Endothelial cell of umbilical vein (primary cell): ENCODE results near the gene RILPL1. TPM values are rescaled to one million over a fixed set of nuclear protein-coding genes. Genes with fewer than 3 reads are reported as not detected.
A peak's percentile ranks its signal among the peaks of the same experiment; 100 is the strongest.

Experiments used
- BruUV-seq: library from RNA; stranded (reverse); fragments of 400-500 nt; replicated peaks from 2 replicates; lab custom pipeline; 2021; lab: Mats Ljungman, UMichigan
- CTCF ChIA-PET: fragments of 300-600, 350-600 bp; sonication (Branson Sonifier 250); formaldehyde crosslinking; loops from one replicate; lab custom pipeline; 2021; ENCODE audit warnings: antibody characterized with exemption, inconsistent platforms; lab: Charles Lee
- POLR2A ChIA-PET: fragments of 300-600, 350-600 bp; sonication (Branson Sonifier 250); formaldehyde crosslinking; loops from one replicate; lab custom pipeline; 2021; ENCODE audit warnings: antibody characterized with exemption, inconsistent platforms; lab: Charles Lee
- DNase-seq: peaks from one replicate; pipeline ENCODE4 v3.0.0-alpha.2; 2011; ENCODE audit warnings: low read depth, low spot score
- FAIRE-seq: peaks from 2 replicates; lab custom pipeline; 2011; peaks lifted over from hg19 to GRCh38; lab: Jason Lieb, UNC
- H2AFZ ChIP-seq: 2 replicates; pipeline ENCODE4 v1.6.0; 2012; ENCODE audit warnings: low read depth, low read length, control low read depth, inconsistent platforms
- H3K27ac ChIP-seq: 2 replicates; pipeline ENCODE4 v1.5.1; 2011; ENCODE audit warnings: low read depth, mild to moderate bottlenecking, control low read depth, low read length, moderate library complexity; ENCODE audit not compliant: insufficient read depth
- H3K27me3 ChIP-seq, 2 experiments: 2 replicates each; pipeline versions ENCODE4 v1.6.0 to v1.6.1; 2011; ENCODE audit warnings: low read length in 2 of 2, mixed read lengths in 1 of 2; ENCODE audit not compliant: control insufficient read depth in 2 of 2, insufficient read depth in 2 of 2
- H3K36me3 ChIP-seq, 2 experiments: 2 replicates in 1 of 2; 3 replicates in 1 of 2; pipeline ENCODE4 v1.5.1; 2011; ENCODE audit warnings: low read length in 2 of 2, mild to moderate bottlenecking in 1 of 2, moderate library complexity in 1 of 2; ENCODE audit not compliant: control insufficient read depth in 2 of 2, insufficient read depth in 2 of 2; ENCODE audit errors: extremely low read depth in 1 of 2
- H3K4me1 ChIP-seq: 3 replicates; pipeline ENCODE4 v1.5.1; 2011; ENCODE audit warnings: mild to moderate bottlenecking, low read length; ENCODE audit not compliant: control insufficient read depth, insufficient read depth; ENCODE audit errors: extremely low read depth
- H3K4me2 ChIP-seq: 2 replicates; pipeline ENCODE4 v1.6.1; 2011; ENCODE audit warnings: low read length, control low read depth, mixed read lengths; ENCODE audit not compliant: insufficient read depth
- H3K4me3 ChIP-seq, 3 experiments: fragments of 200-600 bp in 1 of 3; sonication (generic), shearing (Covaris generic) in 1 of 3; replicated peaks in 1 of 3; 2 replicates each; pipeline ENCODE4 v1.5.1; 2011 to 2016; ENCODE audit warnings: control low read depth in 3 of 3, low read length in 3 of 3, mild to moderate bottlenecking in 2 of 3, inconsistent platforms in 1 of 3, low read depth in 1 of 3, moderate library complexity in 1 of 3; ENCODE audit not compliant: insufficient read depth in 1 of 3
- H3K79me2 ChIP-seq: 2 replicates; pipeline ENCODE4 v1.6.0; 2012; ENCODE audit warnings: low read length, inconsistent platforms; ENCODE audit not compliant: control insufficient read depth, insufficient read depth
- H3K9ac ChIP-seq: replicated peaks from 2 replicates; pipeline ENCODE3; 2011; ENCODE audit warnings: low read length, control low read depth; ENCODE audit not compliant: insufficient read depth; ENCODE audit errors: extremely low read depth
- H3K9me1 ChIP-seq: replicated peaks from 3 replicates; pipeline ENCODE4 v1.6.0; 2011; ENCODE audit warnings: mild to moderate bottlenecking, low read length; ENCODE audit not compliant: control insufficient read depth, insufficient read depth; ENCODE audit errors: extremely low read depth
- H3K9me3 ChIP-seq: replicated peaks from 2 replicates; pipeline ENCODE4 v1.5.1; 2012; ENCODE audit warnings: low read length, inconsistent platforms; ENCODE audit not compliant: control insufficient read depth, insufficient read depth
- H4K20me1 ChIP-seq: replicated peaks from 2 replicates; pipeline ENCODE3; 2011; ENCODE audit warnings: mild to moderate bottlenecking, low read length; ENCODE audit not compliant: control insufficient read depth, insufficient read depth; ENCODE audit errors: extremely low read depth
- CTCF ChIP-seq, 2 donors: IDR thresholded peaks; 1 replicate in 1 of 2; 2 replicates in 1 of 2; pipeline ENCODE4 v1.5.1; 2011; ENCODE audit warnings: low read length in 2 of 2, mild to moderate bottlenecking in 2 of 2, moderate library complexity in 2 of 2, control low read depth in 1 of 2, inconsistent platforms in 1 of 2, low read depth in 1 of 2; ENCODE audit not compliant: insufficient read depth in 1 of 2; ENCODE audit errors: extremely low read depth in 1 of 2
- EZH2 ChIP-seq: IDR thresholded peaks from 2 replicates; pipeline ENCODE4 v1.6.1; 2012; ENCODE audit warnings: borderline replicate concordance, low read depth, mild to moderate bottlenecking, moderate library complexity, low read length, inconsistent platforms; ENCODE audit not compliant: severe bottlenecking
- FOS ChIP-seq: IDR thresholded peaks from 2 replicates; pipeline ENCODE4 v1.6.1; 2011; ENCODE audit warnings: mild to moderate bottlenecking, low read length, moderate library complexity, borderline replicate concordance; ENCODE audit not compliant: insufficient read depth
- GATA2 ChIP-seq: IDR thresholded peaks from 2 replicates; pipeline ENCODE4 v1.7.0; 2011; ENCODE audit warnings: low read depth, mild to moderate bottlenecking, moderate library complexity, mixed read lengths, low read length; ENCODE audit not compliant: insufficient read length, insufficient read depth
- JUN ChIP-seq: IDR thresholded peaks from 2 replicates; pipeline ENCODE4 v1.6.1; 2011; ENCODE audit warnings: borderline replicate concordance, low read depth; ENCODE audit not compliant: insufficient read length, insufficient read depth
- MAX ChIP-seq: IDR thresholded peaks from 2 replicates; pipeline ENCODE4 v1.6.1; 2011; ENCODE audit not compliant: insufficient read depth, insufficient read length
- MYC ChIP-seq: IDR thresholded peaks from one replicate; pipeline ENCODE4 v1.6.1; 2011; ENCODE audit warnings: mild to moderate bottlenecking, low read depth, low read length
- POLR2A ChIP-seq: IDR thresholded peaks from 2 replicates; pipeline ENCODE4 v1.6.1; 2012; ENCODE audit warnings: low read depth, mild to moderate bottlenecking, control low read depth, low read length
- POLR2AphosphoS5 ChIP-seq: IDR thresholded peaks from 2 replicates; pipeline ENCODE4 v1.6.1; 2012; ENCODE audit warnings: low read depth, mild to moderate bottlenecking, control low read depth, low read length, moderate library complexity; ENCODE audit not compliant: insufficient read depth
- dilution Hi-C: fragments of 300-500 bp; cut with MboI; formaldehyde crosslinking; loops from one replicate; pipeline ENCODE4 v1.15.0; 2019; ENCODE audit warnings: low sequenced_read_pairs; ENCODE audit not compliant: extremely low pct_ligation_motif_present
- intact Hi-C: fragments of 100-400 bp; cut with micrococcal nuclease; formaldehyde crosslinking; loops from one replicate; pipeline ENCODE4 v1.10.0; 2022
- polyA plus RNA-seq, 4 experiments: library from polyadenylated mRNA; depleted of rRNA in 3 of 4; stranded (reverse) in 3 of 4; unstranded in 1 of 4; fragments of >200 nt; gene quantifications; 2 replicates each; pipeline versions ENCODE4 v1.2.1 to v1.2.3, GENCODE V29; 2011 to 2012; ENCODE audit warnings: missing spikeins in 1 of 4
- total RNA-seq: library from RNA; stranded (reverse); gene quantifications from 2 replicates; pipeline ENCODE4 v1.2.3, GENCODE V29; 2021

RILPL1 gene
- total and polyA plus RNA-seq, 2 donors (not counting 3 experiments of a cell fraction or from before 2014, with no cell fraction given), result 30.4 to 34.3 TPM

GRCh38 chr12:123457980-123458779 lies 75.3 kb downstream of the RILPL1 start, which contains the start of gene SNRNP35:
Gene SNRNP35, plus strand, starts transcription at chr12:123458139. Its CDS starts 7,402 bp downstream, at chr12:123465541.
- peak within 1 kb of the TSS; percentile 78 for H2AFZ ChIP-seq
- FAIRE-seq, result peak; percentile 91
- peak within 1 kb of the TSS; percentile 93 for H3K27ac ChIP-seq
- no peaks in the 10 kb centered on the region for H3K9me1 ChIP-seq
- no peak for TF ChIP-seq MAX
- peak; percentile 83 for TF ChIP-seq POLR2A
- peak; percentile 76 for TF ChIP-seq POLR2AphosphoS5
- no peak for TF ChIP-seq FOS
- no peaks in the 10 kb centered on the region for H3K9me3 ChIP-seq
- no peaks in the 10 kb centered on the region for H3K4me1 ChIP-seq
- H3K79me2 ChIP-seq, result peaks cover 23% of the 10 kb centered on the region
- H3K4me3 ChIP-seq, result peak within 1 kb of the TSS; percentile 50 to 96 (median 56)
- BruUV-seq, result TSS peak; percentile 94
- H3K36me3 ChIP-seq, result no peaks in the 10 kb centered on the region
- CTCF ChIA-PET, result interaction anchor here (1.1 to 2.2 kb wide), 2 partner anchors 10 to 124 kb away, joined by 7 to 11 read pairs; no protein-coding TSS in a partner anchor
- H4K20me1 ChIP-seq, result no peaks in the 10 kb centered on the region
- intact Hi-C loops, result loop anchor here (1.0 to 5.0 kb wide), 4 partner anchors 12 to 255 kb away; partner anchors contain the start of genes ATP6V0A2 and TMED2
- DNase-seq, result peak; percentile 89
- dilution Hi-C loops, result no loop called here
- no peaks in the 10 kb centered on the region for H3K27me3 ChIP-seq
- H3K4me2 ChIP-seq, result peak within 1 kb of the TSS; percentile 6
- POLR2A ChIA-PET, result interaction anchor here (0.6 to 0.7 kb wide), 2 partner anchors 49 to 53 kb away, joined by 3 read pairs; no protein-coding TSS in a partner anchor
- peak within 1 kb of the TSS; percentile 95 for H3K9ac ChIP-seq

- Histone ChIP-seq H3K9ac (no peak overlapping the region), H3K4me1 (no peaks in the 10 kb centered on the region), H3K4me2 (no peak overlapping the region), H3K9me3 (no peaks in the 10 kb centered on the region), H4K20me1 (no peaks in the 10 kb centered on the region), H3K27ac (no peak overlapping the region), H3K79me2 (no peaks in the 10 kb centered on the region), H3K36me3 (no peaks in the 10 kb centered on the region), H2AFZ (no peak overlapping the region), H3K27me3 (no peaks in the 10 kb centered on the region), H3K9me1 (no peaks in the 10 kb centered on the region), H3K4me3 (no peak overlapping the region)
- FAIRE-seq, result no peak
- ChIA-PET CTCF (interaction anchor here (1.1 kb wide), 1 partner anchor 15 kb away, joined by 3 read pairs; no protein-coding TSS in a partner anchor), POLR2A (no interaction called here)
- BruUV-seq, result no TSS peak
- dilution Hi-C loops (no loop called here), intact Hi-C loops (no loop called here)
- TF ChIP-seq FOS (no peak), JUN (no peak), CTCF (IDR thresholded peaks at IDR 0.05; ENCODE audit: extremely low read depth in 1 of 2, insufficient read depth in 1 of 2, low read depth in 1 of 2, low read length in 2 of 2) (no peak), MAX (no peak), POLR2A (no peak), GATA2 (no peak), MYC (no peak), EZH2 (no peak), POLR2AphosphoS5 (no peak)
- DNase-seq, result no peak
Measured at GRCh38 chr12:123453165-123453564, 80.4 kb downstream of the RILPL1 start.
